ENCODE results near the gene PGAP1.
A peak's percentile ranks its signal among the peaks of the same experiment; 100 is the strongest.

PGAP1 gene

DNA sequence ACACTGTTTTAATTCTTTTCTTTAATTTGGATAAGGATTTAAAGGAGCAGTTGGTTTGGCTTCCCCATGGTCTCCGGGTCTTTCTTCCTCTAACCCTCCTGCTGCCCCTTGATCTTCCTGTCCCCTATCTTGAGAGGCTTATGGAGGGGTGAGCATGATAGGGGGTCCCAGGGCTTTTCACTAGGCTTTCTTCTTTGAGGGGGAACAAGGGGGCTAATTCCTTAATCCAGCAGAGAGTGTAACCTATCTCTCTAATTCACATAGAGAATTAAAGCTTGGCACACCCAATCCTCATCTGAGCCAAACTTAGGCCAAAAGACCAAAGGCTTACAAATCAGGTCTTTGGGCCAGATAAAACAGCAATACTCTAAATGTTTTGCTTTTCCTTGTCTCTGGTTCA, 95.8 kb downstream of the PGAP1 start:
- no peak for TF ChIP-seq ZNF274 (IDR thresholded peaks at IDR 0.05; ENCODE audit: low read depth, low read length)
- H3K4me3 ChIP-seq (ENCODE audit: low read length): no peak overlapping the region

DNA sequence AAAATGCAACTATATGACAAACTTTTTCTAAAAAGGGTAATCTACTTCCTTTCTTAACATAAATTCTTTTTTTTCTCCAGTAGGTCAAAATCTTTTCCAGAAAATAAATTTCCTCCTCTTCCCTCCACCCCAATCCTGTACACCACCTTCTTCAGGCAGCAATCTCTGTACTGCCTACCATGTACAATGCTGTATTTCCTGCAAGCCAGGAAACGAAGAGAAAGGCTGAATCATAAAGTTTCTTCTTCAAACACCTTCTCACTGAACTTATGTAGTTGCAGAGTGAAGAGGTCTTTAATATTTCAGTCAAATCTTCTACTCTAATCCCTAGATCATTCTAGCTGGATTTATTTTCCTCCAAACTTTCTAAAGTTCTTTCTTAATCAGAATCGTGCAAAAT, 99.2 kb downstream of the PGAP1 start:
- H3K4me3 ChIP-seq (ENCODE audit: low read length): no peak overlapping the region
- no peak for TF ChIP-seq ZNF274 (IDR thresholded peaks at IDR 0.05; ENCODE audit: low read depth, low read length)

DNA sequence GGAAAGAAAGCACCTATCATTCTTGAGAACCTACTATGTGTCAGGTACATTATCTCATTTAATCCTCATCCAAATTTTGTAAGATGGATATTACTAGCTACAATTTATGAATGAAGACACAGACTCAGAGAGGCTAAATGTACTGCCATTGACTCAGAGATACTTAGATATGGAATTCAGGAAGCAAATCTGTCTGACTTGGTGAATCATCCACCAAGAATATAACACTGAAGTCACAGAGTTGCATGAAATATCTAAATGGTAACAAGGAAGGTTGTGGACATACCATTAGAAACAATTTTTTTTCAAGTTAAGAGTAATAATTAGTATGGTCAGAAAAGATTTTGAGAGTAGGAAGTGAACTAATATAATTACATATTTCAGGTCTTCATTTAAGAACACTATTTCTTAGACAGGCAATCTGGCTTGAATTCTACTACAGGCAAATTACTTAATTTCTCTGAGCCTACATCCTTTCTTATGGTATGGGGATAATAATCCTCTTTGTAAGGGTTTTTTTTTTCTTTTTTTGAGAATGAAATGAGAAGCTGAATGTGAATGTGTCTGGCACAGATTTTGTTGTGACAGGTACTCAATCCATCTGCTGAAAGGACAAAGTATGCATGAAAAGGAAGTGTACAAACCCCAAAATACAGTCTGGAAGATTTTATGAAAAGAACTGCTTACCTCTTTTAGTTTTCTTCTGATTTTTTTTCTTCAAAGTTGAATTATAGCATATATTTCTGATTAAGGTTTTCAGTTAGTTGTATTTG, 102.6 kb downstream of the PGAP1 start:
- no peak for TF ChIP-seq ZNF274 (IDR thresholded peaks at IDR 0.05; ENCODE audit: low read depth, low read length)
- no peak overlapping the region for H3K4me3 ChIP-seq (ENCODE audit: low read length)

DNA sequence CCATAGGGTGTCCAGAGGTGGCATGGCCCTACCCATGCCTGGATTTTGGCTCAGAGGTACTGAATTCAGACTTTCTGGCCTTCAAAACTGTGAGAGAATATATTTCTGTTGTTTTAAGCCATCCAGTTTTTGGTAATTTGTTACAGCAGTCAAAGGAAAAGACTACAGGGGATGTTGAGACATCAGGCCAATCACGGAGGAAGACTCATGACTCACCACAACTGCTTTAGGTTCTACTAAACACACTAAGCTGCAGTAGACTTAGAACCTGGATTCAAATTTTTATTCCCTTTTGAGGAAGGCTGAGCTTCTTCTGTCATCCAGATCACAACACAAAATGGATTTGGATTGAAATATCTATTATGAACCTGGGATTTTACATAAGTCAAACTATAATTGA, 105.3 kb downstream of the PGAP1 start:
- no peak overlapping the region for H3K4me3 ChIP-seq (ENCODE audit: low read length)
- TF ChIP-seq ZNF274 (IDR thresholded peaks at IDR 0.05; ENCODE audit: low read depth, low read length): no peak

DNA sequence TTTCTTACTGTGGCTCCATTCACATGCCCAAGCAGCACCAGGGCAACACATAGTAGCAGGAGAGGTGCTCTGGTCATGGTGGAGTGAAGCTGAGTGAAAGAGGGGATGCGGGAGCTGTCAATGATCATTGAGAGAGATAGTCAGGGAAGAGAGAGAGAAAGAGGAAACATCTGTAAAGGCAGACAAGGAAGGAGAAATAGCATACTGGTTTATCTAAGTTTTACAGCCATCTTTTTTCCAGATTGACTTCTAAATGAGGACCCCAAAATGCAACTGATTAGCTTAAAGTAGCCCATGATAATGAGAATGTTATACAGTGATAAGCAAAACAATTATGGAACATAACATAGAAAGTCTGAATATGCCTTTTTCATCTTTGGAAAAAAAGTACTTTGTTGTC, 117.2 kb downstream of the PGAP1 start, which contains the start of gene C2orf66:
Gene C2orf66, minus strand, starts transcription at position 96 of the 400 bp plus-strand sequence. Its CDS starts 19 bp downstream, at position 77.
- no peak within 1 kb of the TSS for H3K4me3 ChIP-seq (ENCODE audit: low read length)
- TF ChIP-seq ZNF274 (IDR thresholded peaks at IDR 0.05; ENCODE audit: low read depth, low read length): no peak

DNA sequence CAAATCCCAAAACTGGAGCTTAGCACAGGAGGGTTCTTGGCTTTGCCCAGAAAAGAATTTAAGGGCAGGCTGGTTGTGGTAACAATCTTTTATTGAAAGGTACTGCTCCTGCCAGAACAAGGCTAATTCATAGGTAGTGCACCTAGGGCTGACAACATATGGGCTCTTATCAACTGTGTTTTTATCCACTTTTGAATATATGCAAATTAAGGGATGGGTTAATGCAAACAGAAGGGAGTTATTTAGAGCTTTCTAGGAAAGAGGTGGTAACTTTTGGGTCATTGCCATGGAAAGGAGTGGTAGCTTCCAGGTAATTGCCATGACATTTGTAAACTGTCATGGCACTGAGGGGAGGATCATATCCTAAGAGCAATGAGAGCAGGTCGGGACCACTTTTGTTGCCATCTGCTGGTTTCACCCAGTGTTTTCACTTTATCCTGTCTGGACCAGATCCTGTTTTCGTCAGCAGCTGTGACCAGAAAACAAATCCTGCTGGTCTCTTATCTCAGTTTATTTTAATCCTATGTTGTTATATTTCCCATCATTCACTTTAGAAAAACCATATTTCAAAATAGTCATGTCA, 118.3 kb downstream of the PGAP1 start:
- TF ChIP-seq ZNF274 (IDR thresholded peaks at IDR 0.05; ENCODE audit: low read depth, low read length): no peak
- H3K4me3 ChIP-seq (ENCODE audit: low read length): no peak overlapping the region

DNA sequence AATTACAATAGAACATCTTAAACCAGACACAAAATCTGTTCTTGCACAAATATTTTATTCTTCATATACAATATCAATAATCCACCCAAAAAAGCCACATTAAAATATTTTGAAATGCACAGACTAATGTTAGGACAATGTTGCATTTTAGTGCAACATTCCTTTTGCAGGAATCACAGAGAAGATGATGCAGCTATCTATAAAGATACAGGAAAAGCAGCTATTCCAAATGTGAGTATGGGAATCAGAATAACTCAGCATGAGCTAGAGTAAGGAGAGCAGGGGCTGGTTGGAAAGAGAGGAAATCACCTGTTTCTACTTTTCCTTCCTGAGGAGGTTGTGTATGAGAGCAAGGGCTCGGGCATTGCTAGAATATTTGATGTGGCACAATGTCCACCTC, 122.1 kb downstream of the PGAP1 start:
- no peak for TF ChIP-seq ZNF274 (IDR thresholded peaks at IDR 0.05; ENCODE audit: low read depth, low read length)
- H3K4me3 ChIP-seq (ENCODE audit: low read length): no peak overlapping the region

DNA sequence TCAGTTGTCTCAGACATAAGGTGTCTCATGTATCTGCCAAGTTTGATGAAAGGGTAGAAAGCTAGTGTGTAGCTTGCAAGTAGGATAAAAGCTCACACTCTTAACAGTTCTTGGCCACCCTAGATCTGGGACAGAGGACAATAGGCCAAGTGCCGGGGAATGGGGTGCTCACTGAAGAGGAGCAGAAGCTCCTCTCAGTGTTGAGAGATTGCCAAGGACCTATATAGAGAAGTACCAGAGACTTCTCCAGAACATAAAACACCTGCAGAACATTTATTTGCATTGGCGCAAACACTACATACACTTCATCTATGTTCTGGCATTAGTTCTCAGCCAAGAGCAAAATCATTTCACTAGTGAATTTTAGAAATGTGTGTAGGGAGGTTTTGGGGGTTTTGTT, 124.1 kb downstream of the PGAP1 start:
- no peak overlapping the region for H3K4me3 ChIP-seq (ENCODE audit: low read length)
- TF ChIP-seq ZNF274 (IDR thresholded peaks at IDR 0.05; ENCODE audit: low read depth, low read length): no peak

DNA sequence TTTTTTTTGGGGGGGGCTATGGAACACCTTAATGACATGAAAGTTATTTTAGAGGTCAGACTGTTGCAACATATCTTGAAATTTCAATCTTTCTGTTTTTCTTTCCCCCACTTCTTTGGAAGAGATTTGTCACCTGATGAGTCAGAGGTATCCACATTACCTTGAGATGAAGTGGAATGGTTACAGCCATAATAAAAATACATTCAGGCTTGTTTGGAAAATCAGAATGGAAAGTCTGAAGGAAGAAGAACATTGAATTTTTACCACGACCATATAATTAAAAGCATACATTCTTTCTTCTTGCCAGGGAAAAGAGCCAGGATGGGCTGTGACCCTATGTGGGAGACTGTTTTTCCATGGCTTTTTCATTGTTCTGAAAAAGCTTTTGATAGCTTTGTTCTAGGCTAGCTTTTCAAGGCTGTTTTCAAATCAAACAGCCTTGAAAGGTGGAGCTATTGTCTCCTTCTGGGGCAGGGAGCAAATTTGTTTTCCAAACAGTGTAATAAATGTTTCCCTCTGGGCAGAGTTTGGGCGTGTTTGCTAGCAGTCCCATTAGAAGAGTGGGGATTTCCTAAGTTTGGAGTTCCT, 124.7 kb downstream of the PGAP1 start:
- no peak for TF ChIP-seq ZNF274 (IDR thresholded peaks at IDR 0.05; ENCODE audit: low read depth, low read length)
- no peak overlapping the region for H3K4me3 ChIP-seq (ENCODE audit: low read length)

DNA sequence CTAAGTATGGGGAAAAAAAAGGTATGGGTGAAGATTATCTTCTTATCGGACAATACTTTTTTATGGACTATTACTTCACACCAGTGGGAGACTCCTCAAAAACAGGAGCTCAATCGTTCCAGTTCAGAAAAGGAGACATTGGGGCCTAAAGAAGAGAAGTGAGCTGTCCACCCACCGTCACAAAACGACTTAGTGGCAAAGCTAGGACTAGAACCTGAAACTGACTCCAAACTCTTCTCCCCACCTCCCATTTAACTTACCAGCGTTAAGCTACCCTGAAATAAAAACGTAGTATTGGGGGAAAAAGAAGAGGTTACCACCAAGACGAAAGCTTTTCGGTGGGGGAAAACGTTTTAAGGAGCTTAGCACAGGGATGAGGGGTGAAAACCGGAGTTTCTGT, 127.5 kb downstream of the PGAP1 start:
- no peak for TF ChIP-seq ZNF274 (IDR thresholded peaks at IDR 0.05; ENCODE audit: low read depth, low read length)
- peak overlapping the region; percentile 99 for H3K4me3 ChIP-seq (ENCODE audit: low read length)

DNA sequence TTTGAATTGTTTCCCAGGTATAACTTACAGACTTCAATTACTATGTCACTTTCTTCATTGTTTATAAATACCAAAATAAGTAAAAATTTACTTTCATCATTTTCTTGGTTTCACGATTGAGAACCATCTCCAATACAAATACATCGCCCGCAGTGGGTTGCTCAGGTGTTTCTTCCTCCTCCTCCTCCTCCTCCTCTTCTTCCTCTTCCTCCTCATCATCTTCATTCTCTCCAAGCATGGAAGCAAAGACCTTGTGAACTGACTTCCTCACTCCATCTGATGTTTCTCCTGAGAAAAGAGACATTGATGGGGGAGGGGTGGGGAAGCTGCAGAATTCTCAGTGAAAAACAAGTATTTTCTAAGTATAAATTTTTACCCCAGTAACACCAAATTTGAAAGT, 133.6 kb downstream of the PGAP1 start:
- no peak for TF ChIP-seq ZNF274 (IDR thresholded peaks at IDR 0.05; ENCODE audit: low read depth, low read length)
- no peak overlapping the region for H3K4me3 ChIP-seq (ENCODE audit: low read length)

DNA sequence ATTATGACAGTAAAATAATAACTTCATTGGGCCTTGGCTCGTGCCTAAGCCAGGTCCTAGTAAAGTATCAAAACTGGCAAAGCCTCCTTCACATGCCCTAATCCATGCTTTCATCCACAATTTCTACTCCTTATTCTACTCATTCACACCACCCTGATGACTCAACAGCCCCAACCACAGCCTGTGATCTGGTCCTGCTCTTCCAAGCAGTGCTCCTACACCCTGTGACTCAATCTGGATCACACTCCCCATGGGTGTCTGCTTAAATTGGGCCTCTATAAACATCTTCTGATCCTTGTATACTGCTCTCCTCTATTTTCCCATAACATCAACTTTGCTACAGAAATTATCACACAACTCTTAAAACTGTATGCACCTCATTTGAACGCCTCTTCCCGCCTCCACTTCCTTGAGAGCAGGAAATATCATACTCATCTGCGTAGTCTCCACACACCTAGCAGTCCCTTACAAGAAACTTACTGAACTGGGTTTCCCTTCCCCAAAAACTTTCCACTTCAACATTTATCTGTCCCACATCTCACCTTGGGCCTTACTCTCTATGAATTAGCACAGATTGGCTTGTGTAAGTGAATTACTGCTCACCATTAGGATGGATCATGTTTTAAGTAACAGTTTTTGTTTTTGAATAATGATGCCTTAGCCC, 142.9 kb downstream of the PGAP1 start:
- H3K4me3 ChIP-seq (ENCODE audit: low read length): no peak overlapping the region
- TF ChIP-seq ZNF274 (IDR thresholded peaks at IDR 0.05; ENCODE audit: low read depth, low read length): no peak

Data from GM08714 (cell line).